ENCODE results near the gene FGFR2. TPM values are rescaled to one million over a fixed set of nuclear protein-coding genes. Genes with fewer than 3 reads are reported as not detected.

The FGFR2 gene
- total RNA-seq, 2 experiments from 2014 or later, result not detected

DNA sequence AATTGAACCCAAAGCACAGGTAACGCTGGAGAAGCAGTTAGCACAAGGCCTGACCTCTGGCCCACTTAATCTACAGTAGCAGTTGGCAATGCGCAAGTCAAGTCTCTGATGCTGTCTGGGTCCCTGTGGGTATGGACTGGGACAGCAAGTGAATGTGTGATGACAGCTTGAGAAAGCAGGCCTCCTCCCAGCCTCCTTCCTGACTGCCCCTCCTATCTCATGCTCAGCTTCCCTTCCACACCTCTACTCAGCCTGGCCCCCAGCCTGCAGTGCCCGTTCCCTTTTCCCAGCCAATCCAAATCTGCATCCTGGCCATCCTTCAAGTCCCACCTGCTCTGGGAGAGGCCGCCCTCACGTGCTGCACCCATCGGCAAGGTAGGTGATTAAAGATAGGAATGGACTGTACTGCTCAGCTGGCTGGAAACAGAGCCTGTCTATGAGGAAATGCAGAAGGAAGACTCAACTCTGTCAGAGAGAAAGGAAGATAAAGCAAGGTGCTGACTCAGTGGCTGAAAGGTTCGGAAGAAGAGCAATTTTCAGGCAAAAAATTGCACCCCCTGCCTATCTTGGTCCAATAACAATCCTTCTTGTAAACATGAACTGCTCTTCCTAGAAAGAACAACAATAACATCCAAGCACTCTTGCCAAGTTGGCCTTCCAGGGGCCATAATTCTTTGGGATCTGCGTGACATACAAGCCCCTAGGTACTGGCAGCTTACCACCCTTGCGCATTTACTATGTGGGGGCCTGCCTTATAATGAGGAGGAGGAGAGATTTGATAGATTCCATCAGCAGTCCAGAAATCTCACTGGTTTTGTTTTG is 16.6 kb upstream of the FGFR2 start:
- Histone ChIP-seq H3K27ac (ENCODE audit: low read depth, low read length, poor library complexity, severe bottlenecking) (no peak overlapping the region), H3K79me2 (ENCODE audit: insufficient read depth, low read depth, low read length) (no peaks in the 10 kb centered on the region), H4K20me1 (ENCODE audit: insufficient read depth, low read length) (no peaks in the 10 kb centered on the region), H3K9me3 (ENCODE audit: low read length) (no peaks in the 10 kb centered on the region), H3K36me3 (ENCODE audit: insufficient read depth, low read length) (no peaks in the 10 kb centered on the region), H2AFZ (ENCODE audit: low read length) (no peak overlapping the region), H3K4me3 (ENCODE audit: low read depth, low read length, poor library complexity, severe bottlenecking) (no peak overlapping the region), H3K9me2 (ENCODE audit: insufficient read depth, low read length) (no peaks in the 10 kb centered on the region), H3K4me2 (ENCODE audit: low read length) (no peak overlapping the region), H3K4me1 (ENCODE audit: insufficient read depth, low read length, poor library complexity, severe bottlenecking) (no peaks in the 10 kb centered on the region)
- CTCF ChIA-PET (ENCODE audit: unreplicated experiment), result no interaction called here
- intact Hi-C loops (cut with micrococcal nuclease; ENCODE audit: unreplicated experiment), result no loop called here
- POLR2A ChIA-PET, result no interaction called here
- DNase-seq (ENCODE audit: low spot score), result no peak
- TF ChIP-seq CTCF (conservative IDR thresholded peaks at IDR 0.05; ENCODE audit: low read length), result no peak
- no peak for TF ChIP-seq EZH2phosphoT487 (IDR thresholded peaks at IDR 0.05; ENCODE audit: borderline replicate concordance, low read depth, low read length)
- no TSS peak for BruUV-seq (replicated peaks)

DNA sequence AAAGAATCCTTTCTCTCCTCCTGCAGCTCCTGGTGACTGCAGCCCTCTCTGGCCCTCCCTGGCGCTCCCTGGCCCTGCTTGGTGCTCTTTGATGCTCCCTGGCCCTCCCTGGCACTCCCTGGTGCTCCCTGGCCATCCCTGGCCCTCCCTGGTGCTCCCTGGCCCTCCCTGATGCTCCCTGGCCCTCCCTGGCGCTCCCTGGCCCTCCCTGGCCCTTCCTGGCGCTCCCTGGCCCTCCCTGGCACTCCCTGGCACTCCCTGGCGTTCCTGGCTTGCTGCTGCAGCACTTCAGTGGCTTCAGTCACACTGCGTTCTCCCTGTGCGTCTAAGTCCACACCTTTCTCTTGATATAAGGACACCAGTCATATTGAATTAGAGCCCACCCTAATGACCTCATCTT is 15.2 kb upstream of the FGFR2 start:
- Histone ChIP-seq H3K36me3 (ENCODE audit: insufficient read depth, low read length) (no peaks in the 10 kb centered on the region), H2AFZ (ENCODE audit: low read length) (no peak overlapping the region), H3K27ac (ENCODE audit: low read depth, low read length, poor library complexity, severe bottlenecking) (no peak overlapping the region), H3K4me1 (ENCODE audit: insufficient read depth, low read length, poor library complexity, severe bottlenecking) (no peaks in the 10 kb centered on the region), H3K79me2 (ENCODE audit: insufficient read depth, low read depth, low read length) (no peaks in the 10 kb centered on the region), H3K9me2 (ENCODE audit: insufficient read depth, low read length) (no peaks in the 10 kb centered on the region), H4K20me1 (ENCODE audit: insufficient read depth, low read length) (no peaks in the 10 kb centered on the region), H3K9me3 (ENCODE audit: low read length) (no peaks in the 10 kb centered on the region), H3K4me2 (ENCODE audit: low read length) (no peak overlapping the region), H3K4me3 (ENCODE audit: low read depth, low read length, poor library complexity, severe bottlenecking) (no peak overlapping the region)
- ChIA-PET CTCF (ENCODE audit: unreplicated experiment) (no interaction called here), POLR2A (no interaction called here)
- TF ChIP-seq EZH2phosphoT487 (IDR thresholded peaks at IDR 0.05; ENCODE audit: borderline replicate concordance, low read depth, low read length) (no peak), CTCF (conservative IDR thresholded peaks at IDR 0.05; ENCODE audit: low read length) (no peak)
- BruUV-seq (replicated peaks), result no TSS peak
- intact Hi-C loops (cut with micrococcal nuclease; ENCODE audit: unreplicated experiment), result no loop called here
- DNase-seq (ENCODE audit: low spot score), result no peak

- no peak for DNase-seq (ENCODE audit: low spot score)
- Histone ChIP-seq H3K9me2 (ENCODE audit: insufficient read depth, low read length) (no peaks in the 10 kb centered on the region), H3K4me3 (ENCODE audit: low read depth, low read length, poor library complexity, severe bottlenecking) (no peak overlapping the region), H3K27ac (ENCODE audit: low read depth, low read length, poor library complexity, severe bottlenecking) (no peak overlapping the region), H3K79me2 (ENCODE audit: insufficient read depth, low read depth, low read length) (no peaks in the 10 kb centered on the region), H4K20me1 (ENCODE audit: insufficient read depth, low read length) (no peaks in the 10 kb centered on the region), H3K4me2 (ENCODE audit: low read length) (no peak overlapping the region), H3K4me1 (ENCODE audit: insufficient read depth, low read length, poor library complexity, severe bottlenecking) (no peaks in the 10 kb centered on the region), H3K9me3 (ENCODE audit: low read length) (no peaks in the 10 kb centered on the region), H3K36me3 (ENCODE audit: insufficient read depth, low read length) (no peaks in the 10 kb centered on the region), H2AFZ (ENCODE audit: low read length) (no peak overlapping the region)
- ChIA-PET POLR2A (interaction anchor here (0.5 to 0.6 kb wide), 2 partner anchors 672 to 1356 kb away, joined by 3 read pairs; no protein-coding TSS in a partner anchor), CTCF (ENCODE audit: unreplicated experiment) (no interaction called here)
- BruUV-seq (replicated peaks), result no TSS peak
- intact Hi-C loops (cut with micrococcal nuclease; ENCODE audit: unreplicated experiment), result no loop called here
- TF ChIP-seq CTCF (conservative IDR thresholded peaks at IDR 0.05; ENCODE audit: low read length) (no peak), EZH2phosphoT487 (IDR thresholded peaks at IDR 0.05; ENCODE audit: borderline replicate concordance, low read depth, low read length) (no peak)
Observed at GRCh38 chr10:121611393-121612159, 13.3 kb upstream of the FGFR2 start.

Data from OCI-LY7 (cell line).